K562 (cell line): ENCODE results near the gene STXBP5L.

Experiments used
- CBX8 ChIP-seq: fragments of 200-600 bp; sonication (generic); IDR thresholded peaks from 2 replicates; pipeline ENCODE4 v1.6.1; 2012; ENCODE audit warnings: borderline replicate concordance, mixed run types, low read depth, mild to moderate bottlenecking, moderate library complexity, mixed read lengths, low read length, control low read depth, inconsistent platforms; ENCODE audit not compliant: poor library complexity, severe bottlenecking; ENCODE audit errors: extremely low read depth
- CHD2 ChIP-seq: IDR thresholded peaks from 2 replicates; pipeline ENCODE4 v1.6.1; 2011; ENCODE audit warnings: low read depth, low read length
- ELF1 ChIP-seq: fragments of 200-800 bp; sonication (Bioruptor generic); IDR thresholded peaks from 2 replicates; pipeline ENCODE4 v1.6.1; 2016; ENCODE audit warnings: missing genetic modification characterization, missing compliant biosample characterization
- MEF2A ChIP-seq: IDR thresholded peaks from 2 replicates; pipeline ENCODE4 v1.6.1; 2011; ENCODE audit warnings: low read depth, mild to moderate bottlenecking, low read length, moderate library complexity; ENCODE audit not compliant: control insufficient read depth
- MXI1 ChIP-seq: IDR thresholded peaks from 2 replicates; pipeline ENCODE4 v1.6.1; 2011; ENCODE audit warnings: low read depth, mild to moderate bottlenecking, improper control_type of control experiment, low read length
- TCF3 ChIP-seq: sonication (generic); formaldehyde crosslinking; IDR thresholded peaks from 2 replicates; pipeline ENCODE4 v1.4.0; 2020; ENCODE audit warnings: mild to moderate bottlenecking, missing genetic modification reagents
- ZNF184 ChIP-seq: sonication (generic); formaldehyde crosslinking; IDR thresholded peaks from 2 replicates; pipeline ENCODE4 v1.5.0; 2020; ENCODE audit warnings: missing genetic modification reagents
- TF ChIP-seq, protein P1 (sequence below), 3 experiments: IDR thresholded peaks in 2 of 3; conservative IDR thresholded peaks in 1 of 3; 2 replicates each; pipeline ENCODE4 v1.5.1; 2011 to 2012; ENCODE audit warnings: low read length in 3 of 3, mild to moderate bottlenecking in 3 of 3, control low read depth in 2 of 3, improper control_type of control experiment in 1 of 3, inconsistent platforms in 1 of 3, low read depth in 1 of 3, mixed read lengths in 1 of 3, moderate library complexity in 1 of 3; ENCODE audit not compliant: insufficient read depth in 2 of 3

DNA sequence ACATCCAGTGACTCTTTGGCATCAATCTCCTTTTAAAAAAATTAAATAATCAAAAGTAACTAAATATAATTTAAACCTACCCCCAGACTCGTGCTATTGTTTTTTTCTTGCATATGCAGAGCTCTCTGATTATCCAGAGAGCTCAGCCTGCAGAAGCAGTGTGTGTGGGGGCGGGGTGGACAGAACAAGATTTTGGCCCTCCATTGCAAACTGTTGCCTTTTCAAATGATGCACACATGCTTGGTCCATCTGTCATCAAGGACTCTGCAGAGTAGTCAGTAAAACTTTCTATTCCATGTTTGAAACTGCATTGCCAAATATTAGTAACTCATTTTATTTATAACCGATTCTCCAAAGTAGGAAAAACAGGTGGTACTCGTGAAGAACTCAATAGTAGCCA lies 28.6 kb upstream of the STXBP5L start:
- TF ChIP-seq ZNF184 (CRISPR knock-in tag), result no peak
- TF ChIP-seq, protein P1, sequence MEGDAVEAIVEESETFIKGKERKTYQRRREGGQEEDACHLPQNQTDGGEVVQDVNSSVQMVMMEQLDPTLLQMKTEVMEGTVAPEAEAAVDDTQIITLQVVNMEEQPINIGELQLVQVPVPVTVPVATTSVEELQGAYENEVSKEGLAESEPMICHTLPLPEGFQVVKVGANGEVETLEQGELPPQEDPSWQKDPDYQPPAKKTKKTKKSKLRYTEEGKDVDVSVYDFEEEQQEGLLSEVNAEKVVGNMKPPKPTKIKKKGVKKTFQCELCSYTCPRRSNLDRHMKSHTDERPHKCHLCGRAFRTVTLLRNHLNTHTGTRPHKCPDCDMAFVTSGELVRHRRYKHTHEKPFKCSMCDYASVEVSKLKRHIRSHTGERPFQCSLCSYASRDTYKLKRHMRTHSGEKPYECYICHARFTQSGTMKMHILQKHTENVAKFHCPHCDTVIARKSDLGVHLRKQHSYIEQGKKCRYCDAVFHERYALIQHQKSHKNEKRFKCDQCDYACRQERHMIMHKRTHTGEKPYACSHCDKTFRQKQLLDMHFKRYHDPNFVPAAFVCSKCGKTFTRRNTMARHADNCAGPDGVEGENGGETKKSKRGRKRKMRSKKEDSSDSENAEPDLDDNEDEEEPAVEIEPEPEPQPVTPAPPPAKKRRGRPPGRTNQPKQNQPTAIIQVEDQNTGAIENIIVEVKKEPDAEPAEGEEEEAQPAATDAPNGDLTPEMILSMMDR (IDR thresholded peaks at IDR 0.05 in 2 of 3, conservative IDR thresholded peaks at IDR 0.05 in 1 of 3; ENCODE audit: insufficient read depth in 2 of 3, low read depth in 1 of 3, low read length in 3 of 3), result no peak
- no peak for TF ChIP-seq MEF2A
- no peak for TF ChIP-seq ELF1
- TF ChIP-seq TCF3, result no peak
- TF ChIP-seq CBX8, result no peak
- no peak for TF ChIP-seq CHD2
- no peak for TF ChIP-seq MXI1
